Endothelial cell of umbilical vein (primary cell): ENCODE measurements around the gene ENO2.

Experiments
- GATA2 ChIP-seq: IDR thresholded peaks from 2 replicates; pipeline ENCODE4 v1.7.0; 2011; ENCODE audit warnings: low read depth, mild to moderate bottlenecking, moderate library complexity, mixed read lengths, low read length; ENCODE audit not compliant: insufficient read length, insufficient read depth
- JUN ChIP-seq: IDR thresholded peaks from 2 replicates; pipeline ENCODE4 v1.6.1; 2011; ENCODE audit warnings: borderline replicate concordance, low read depth; ENCODE audit not compliant: insufficient read length, insufficient read depth
- POLR2A ChIP-seq: IDR thresholded peaks from 2 replicates; pipeline ENCODE4 v1.6.1; 2012; ENCODE audit warnings: low read depth, mild to moderate bottlenecking, control low read depth, low read length
- TF ChIP-seq, protein P1 (sequence below), 2 donors: IDR thresholded peaks; 1 replicate in 1 of 2; 2 replicates in 1 of 2; pipeline ENCODE4 v1.5.1; 2011; ENCODE audit warnings: low read length in 2 of 2, mild to moderate bottlenecking in 2 of 2, moderate library complexity in 2 of 2, control low read depth in 1 of 2, inconsistent platforms in 1 of 2, low read depth in 1 of 2; ENCODE audit not compliant: insufficient read depth in 1 of 2; ENCODE audit errors: extremely low read depth in 1 of 2

DNA sequence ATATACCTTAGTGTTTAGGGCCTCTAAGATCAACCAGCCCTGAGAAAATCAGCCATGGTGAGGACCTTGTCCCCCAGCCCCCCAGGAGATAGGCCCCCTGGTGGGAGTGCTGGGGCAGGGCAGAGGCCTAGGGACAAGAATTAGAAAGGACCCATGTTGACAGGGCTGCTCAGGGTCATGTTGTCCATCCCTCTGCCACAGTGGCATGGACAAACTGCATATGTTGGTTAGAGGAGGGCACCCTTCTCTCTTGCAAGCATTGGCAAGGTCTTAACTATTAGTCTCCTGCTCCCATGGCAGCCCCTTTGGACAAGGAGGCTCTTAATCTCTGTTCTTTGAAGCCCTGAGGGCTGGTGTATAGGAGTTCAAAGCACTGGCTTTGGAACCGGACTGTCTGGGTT, 36.0 kb downstream of the ENO2 start:
- TF ChIP-seq, protein P1, sequence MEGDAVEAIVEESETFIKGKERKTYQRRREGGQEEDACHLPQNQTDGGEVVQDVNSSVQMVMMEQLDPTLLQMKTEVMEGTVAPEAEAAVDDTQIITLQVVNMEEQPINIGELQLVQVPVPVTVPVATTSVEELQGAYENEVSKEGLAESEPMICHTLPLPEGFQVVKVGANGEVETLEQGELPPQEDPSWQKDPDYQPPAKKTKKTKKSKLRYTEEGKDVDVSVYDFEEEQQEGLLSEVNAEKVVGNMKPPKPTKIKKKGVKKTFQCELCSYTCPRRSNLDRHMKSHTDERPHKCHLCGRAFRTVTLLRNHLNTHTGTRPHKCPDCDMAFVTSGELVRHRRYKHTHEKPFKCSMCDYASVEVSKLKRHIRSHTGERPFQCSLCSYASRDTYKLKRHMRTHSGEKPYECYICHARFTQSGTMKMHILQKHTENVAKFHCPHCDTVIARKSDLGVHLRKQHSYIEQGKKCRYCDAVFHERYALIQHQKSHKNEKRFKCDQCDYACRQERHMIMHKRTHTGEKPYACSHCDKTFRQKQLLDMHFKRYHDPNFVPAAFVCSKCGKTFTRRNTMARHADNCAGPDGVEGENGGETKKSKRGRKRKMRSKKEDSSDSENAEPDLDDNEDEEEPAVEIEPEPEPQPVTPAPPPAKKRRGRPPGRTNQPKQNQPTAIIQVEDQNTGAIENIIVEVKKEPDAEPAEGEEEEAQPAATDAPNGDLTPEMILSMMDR (IDR thresholded peaks at IDR 0.05; ENCODE audit: extremely low read depth in 1 of 2, insufficient read depth in 1 of 2, low read depth in 1 of 2, low read length in 2 of 2), result peak; percentile 17 to 29
- no peak for TF ChIP-seq GATA2
- TF ChIP-seq POLR2A, result no peak
- no peak for TF ChIP-seq JUN
